ENCODE results near the gene CDC42EP4. TPM values are rescaled to one million over a fixed set of nuclear protein-coding genes. Genes with fewer than 3 reads are reported as not detected.

The CDC42EP4 gene
- total RNA-seq, 5 donors from 2014 or later (not counting 1 experiment from before 2014, with no cell fraction given), result 1.1 to 3.7 (median 1.3) TPM

GRCh38 chr17:73288534-73289302, 23.1 kb downstream of the CDC42EP4 start:
- H3K4me3 Mint-ChIP-seq, result no peak overlapping the region
- no peaks in the 10 kb centered on the region for H3K36me3 ChIP-seq (ENCODE audit: control insufficient read depth in 2 of 2, extremely low read depth in 1 of 2, insufficient read depth in 1 of 2, low read length in 1 of 2)
- DNase-seq (no peak), ATAC-seq (replicated peaks in 1 of 4) (no peak)
- peaks cover 0 to 17% of the 10 kb centered on the region in 2 experiments for H3K27me3 ChIP-seq (replicated peaks in 1 of 2; ENCODE audit: control insufficient read depth in 2 of 2, extremely low read depth in 1 of 2, insufficient read depth in 2 of 2, low read length in 1 of 2)
- no peaks in the 10 kb centered on the region for H3K36me3 Mint-ChIP-seq
- no peak overlapping the region for H3K27ac Mint-ChIP-seq
- no peaks in the 10 kb centered on the region for H3K9me3 ChIP-seq
- ChIA-PET POLR2A (no interaction called here), CTCF (no interaction called here)
- no peak overlapping the region for H3K27ac ChIP-seq (ENCODE audit: low read length)
- peaks cover 0 to 11% of the 10 kb centered on the region in 2 experiments for H3K4me1 ChIP-seq (ENCODE audit: control insufficient read depth in 1 of 2, extremely low read depth in 1 of 2, insufficient read depth in 2 of 2, low read length in 2 of 2)
- WGBS (ENCODE audit: insufficient coverage), result 81% methylated on average over 14 of the region's 19 CpGs
- H3K27me3 Mint-ChIP-seq, result peaks cover 0 to 17% of the 10 kb centered on the region in 2 donors
- peaks cover 13 to 19% (median 15%) of the 10 kb centered on the region in 3 donors for H3K4me1 Mint-ChIP-seq
- no peaks in the 10 kb centered on the region for H3K9me3 Mint-ChIP-seq
- no peak overlapping the region for H3K4me3 ChIP-seq (ENCODE audit: control insufficient read depth in 1 of 2, extremely low read depth in 1 of 2, low read length in 1 of 2)

GRCh38 chr17:73286863-73287296, 24.9 kb downstream of the CDC42EP4 start:
- ChIA-PET POLR2A (no interaction called here), CTCF (no interaction called here)
- Histone ChIP-seq H3K27ac (ENCODE audit: low read length) (no peak overlapping the region), H3K36me3 (ENCODE audit: control insufficient read depth in 2 of 2, extremely low read depth in 1 of 2, insufficient read depth in 1 of 2, low read length in 1 of 2) (no peaks in the 10 kb centered on the region), H3K9me3 (no peaks in the 10 kb centered on the region), H3K27me3 (replicated peaks in 1 of 2; ENCODE audit: control insufficient read depth in 2 of 2, extremely low read depth in 1 of 2, insufficient read depth in 2 of 2, low read length in 1 of 2) (peaks cover 0 to 22% of the 10 kb centered on the region in 2 experiments), H3K4me1 (ENCODE audit: control insufficient read depth in 1 of 2, extremely low read depth in 1 of 2, insufficient read depth in 2 of 2, low read length in 2 of 2) (peaks cover 0 to 11% of the 10 kb centered on the region in 2 experiments), H3K4me3 (ENCODE audit: control insufficient read depth in 1 of 2, extremely low read depth in 1 of 2, low read length in 1 of 2) (no peak overlapping the region)
- Mint-ChIP-seq H3K4me1 (peaks cover 13 to 19% (median 15%) of the 10 kb centered on the region in 3 donors), H3K36me3 (no peaks in the 10 kb centered on the region), H3K4me3 (no peak overlapping the region), H3K9me3 (no peaks in the 10 kb centered on the region), H3K27me3 (peaks cover 0 to 17% of the 10 kb centered on the region in 2 donors), H3K27ac (no peak overlapping the region)
- DNase-seq (no peak), ATAC-seq (replicated peaks in 1 of 4) (no peak)
- 70% methylated on average over 5 of the region's 8 CpGs for WGBS (ENCODE audit: insufficient coverage)

- ChIA-PET CTCF (no interaction called here), POLR2A (no interaction called here)
- H3K9me3 ChIP-seq, result no peaks in the 10 kb centered on the region
- H3K4me3 Mint-ChIP-seq, result no peak overlapping the region
- no peaks in the 10 kb centered on the region for H3K36me3 Mint-ChIP-seq
- H3K4me1 ChIP-seq (ENCODE audit: control insufficient read depth in 1 of 2, extremely low read depth in 1 of 2, insufficient read depth in 2 of 2, low read length in 2 of 2), result peaks cover 0 to 8% of the 10 kb centered on the region in 2 experiments
- no peaks in the 10 kb centered on the region for H3K36me3 ChIP-seq (ENCODE audit: control insufficient read depth in 2 of 2, extremely low read depth in 1 of 2, insufficient read depth in 1 of 2, low read length in 1 of 2)
- H3K4me3 ChIP-seq (ENCODE audit: control insufficient read depth in 1 of 2, extremely low read depth in 1 of 2, low read length in 1 of 2), result no peak overlapping the region
- ATAC-seq (replicated peaks in 1 of 4) (no peak), DNase-seq (no peak)
- no peak overlapping the region for H3K27ac ChIP-seq (ENCODE audit: low read length)
- no peak overlapping the region for H3K27ac Mint-ChIP-seq
- peaks cover 0 to 17% of the 10 kb centered on the region in 2 donors for H3K27me3 Mint-ChIP-seq
- H3K27me3 ChIP-seq (replicated peaks in 1 of 2; ENCODE audit: control insufficient read depth in 2 of 2, extremely low read depth in 1 of 2, insufficient read depth in 2 of 2, low read length in 1 of 2), result peaks cover 0 to 24% of the 10 kb centered on the region in 2 experiments
- H3K4me1 Mint-ChIP-seq, result peaks cover 11 to 17% (median 13%) of the 10 kb centered on the region in 3 donors
- WGBS (ENCODE audit: insufficient coverage), result 91% methylated on average over 48 of the region's 52 CpGs
- H3K9me3 Mint-ChIP-seq, result no peaks in the 10 kb centered on the region
Measured at GRCh38 chr17:73285916-73286862, 25.6 kb downstream of the CDC42EP4 start.

DNA sequence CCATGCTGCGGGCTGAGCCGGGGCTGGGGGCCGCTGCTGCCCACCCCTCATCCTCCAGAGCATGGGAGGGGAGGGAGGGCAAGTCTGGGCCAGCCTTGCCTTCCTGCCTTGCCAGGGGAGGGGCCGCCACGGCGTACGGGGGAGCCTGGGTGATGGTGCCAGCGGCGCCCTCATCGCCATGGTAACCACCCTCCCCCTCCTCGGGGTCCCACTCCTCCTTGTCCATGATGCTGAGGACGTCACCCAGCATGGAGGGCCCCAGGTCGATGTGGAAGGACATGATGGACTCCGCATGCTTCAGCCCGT, 26.2 kb downstream of the CDC42EP4 start:
- H3K27me3 ChIP-seq (replicated peaks in 1 of 2; ENCODE audit: control insufficient read depth in 2 of 2, extremely low read depth in 1 of 2, insufficient read depth in 2 of 2, low read length in 1 of 2), result peaks cover 0 to 18% of the 10 kb centered on the region in 2 experiments
- peaks cover 0 to 2% of the 10 kb centered on the region in 2 experiments for H3K4me1 ChIP-seq (ENCODE audit: control insufficient read depth in 1 of 2, extremely low read depth in 1 of 2, insufficient read depth in 2 of 2, low read length in 2 of 2)
- no peaks in the 10 kb centered on the region for H3K36me3 ChIP-seq (ENCODE audit: control insufficient read depth in 2 of 2, extremely low read depth in 1 of 2, insufficient read depth in 1 of 2, low read length in 1 of 2)
- ChIA-PET POLR2A (no interaction called here), CTCF (no interaction called here)
- no peak overlapping the region for H3K27ac ChIP-seq (ENCODE audit: low read length)
- no peak overlapping the region for H3K4me3 Mint-ChIP-seq
- 87% methylated on average over 15 of the region's 15 CpGs for WGBS (ENCODE audit: insufficient coverage)
- ATAC-seq (replicated peaks in 1 of 4), result no peak
- no peaks in the 10 kb centered on the region for H3K9me3 Mint-ChIP-seq
- H3K36me3 Mint-ChIP-seq, result no peaks in the 10 kb centered on the region
- H3K27me3 Mint-ChIP-seq, result peaks cover 0 to 17% of the 10 kb centered on the region in 2 donors
- no peaks in the 10 kb centered on the region for H3K9me3 ChIP-seq
- H3K27ac Mint-ChIP-seq, result no peak overlapping the region
- peaks cover 4 to 10% (median 6%) of the 10 kb centered on the region in 3 donors for H3K4me1 Mint-ChIP-seq
- no peak overlapping the region for H3K4me3 ChIP-seq (ENCODE audit: control insufficient read depth in 1 of 2, extremely low read depth in 1 of 2, low read length in 1 of 2)
- no peak for DNase-seq

DNA sequence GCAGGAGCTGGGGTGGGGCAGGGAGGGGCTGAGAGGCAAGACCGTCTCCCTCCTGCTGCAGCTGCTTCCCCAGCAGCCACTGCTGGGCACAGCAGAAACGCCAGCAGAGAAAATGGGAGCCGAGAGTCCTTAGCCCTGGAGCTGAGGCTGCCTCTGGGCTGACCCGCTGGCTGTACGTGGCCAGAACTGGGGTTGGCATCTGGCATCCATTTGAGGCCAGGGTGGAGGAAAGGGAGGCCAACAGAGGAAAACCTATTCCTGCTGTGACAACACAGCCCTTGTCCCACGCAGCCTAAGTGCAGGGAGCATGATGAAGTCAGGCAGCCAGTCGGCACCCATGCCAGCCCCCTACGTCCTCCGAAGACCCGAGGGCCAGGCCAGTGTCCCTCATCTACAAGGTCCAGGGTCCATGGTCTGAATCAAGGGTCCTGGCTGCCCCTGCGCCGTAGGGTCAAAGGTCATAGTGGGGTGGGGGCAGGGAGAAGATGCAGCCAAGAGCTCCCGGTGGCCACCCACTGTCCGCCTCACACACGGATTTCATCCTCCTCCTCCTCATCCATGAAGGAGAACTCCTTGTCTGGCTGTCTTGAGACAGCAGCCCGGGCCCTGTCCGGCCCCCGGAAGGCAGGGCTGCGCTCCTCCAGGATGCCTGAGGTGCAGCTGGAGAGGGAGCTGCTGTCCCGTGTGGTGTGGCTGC, 26.7 kb downstream of the CDC42EP4 start:
- Mint-ChIP-seq H3K9me3 (no peaks in the 10 kb centered on the region), H3K4me3 (no peak overlapping the region), H3K27ac (no peak overlapping the region), H3K27me3 (peaks cover 0 to 13% of the 10 kb centered on the region in 2 donors), H3K4me1 (peaks cover 0 to 6% (median 2%) of the 10 kb centered on the region in 3 donors), H3K36me3 (no peaks in the 10 kb centered on the region)
- Histone ChIP-seq H3K9me3 (no peaks in the 10 kb centered on the region), H3K4me3 (ENCODE audit: control insufficient read depth in 1 of 2, extremely low read depth in 1 of 2, low read length in 1 of 2) (no peak overlapping the region), H3K4me1 (ENCODE audit: control insufficient read depth in 1 of 2, extremely low read depth in 1 of 2, insufficient read depth in 2 of 2, low read length in 2 of 2) (no peaks in the 10 kb centered on the region), H3K36me3 (ENCODE audit: control insufficient read depth in 2 of 2, extremely low read depth in 1 of 2, insufficient read depth in 1 of 2, low read length in 1 of 2) (no peaks in the 10 kb centered on the region), H3K27ac (ENCODE audit: low read length) (no peak overlapping the region), H3K27me3 (replicated peaks in 1 of 2; ENCODE audit: control insufficient read depth in 2 of 2, extremely low read depth in 1 of 2, insufficient read depth in 2 of 2, low read length in 1 of 2) (peaks cover 0 to 15% of the 10 kb centered on the region in 2 experiments)
- DNase-seq (no peak), ATAC-seq (replicated peaks in 1 of 4) (no peak)
- ChIA-PET CTCF (no interaction called here), POLR2A (no interaction called here)
- 91% methylated on average over 14 of the region's 20 CpGs for WGBS (ENCODE audit: insufficient coverage)

DNA sequence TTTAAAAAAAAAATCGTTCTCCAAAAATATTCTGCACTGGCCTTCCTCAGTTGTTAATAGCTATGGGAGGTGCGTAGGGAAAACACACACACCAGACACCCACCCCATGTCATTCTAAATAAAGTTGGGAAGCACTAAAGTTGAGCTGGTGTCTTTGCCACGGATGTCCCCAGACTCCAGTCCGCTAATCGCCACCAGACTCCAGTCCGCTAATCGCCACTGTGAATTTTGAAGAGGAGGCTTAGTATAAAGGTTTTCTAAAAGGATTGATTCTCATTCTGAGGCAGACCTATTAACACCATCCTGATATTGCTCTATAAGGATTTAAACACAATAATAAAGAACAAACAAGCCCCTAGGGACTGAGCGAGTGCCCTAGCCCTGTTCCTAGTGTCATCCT, 27.4 kb downstream of the CDC42EP4 start:
- H3K27me3 Mint-ChIP-seq, result peaks cover 0 to 9% of the 10 kb centered on the region in 2 donors
- H3K4me1 Mint-ChIP-seq, result peaks cover 0 to under 1% (median 0%) of the 10 kb centered on the region in 3 donors
- H3K4me3 Mint-ChIP-seq, result no peak overlapping the region
- H3K4me3 ChIP-seq (ENCODE audit: control insufficient read depth in 1 of 2, extremely low read depth in 1 of 2, low read length in 1 of 2), result no peak overlapping the region
- ATAC-seq (replicated peaks in 1 of 4), result no peak
- H3K27ac Mint-ChIP-seq, result no peak overlapping the region
- POLR2A ChIA-PET, result no interaction called here
- H3K9me3 Mint-ChIP-seq, result no peaks in the 10 kb centered on the region
- H3K27ac ChIP-seq (ENCODE audit: low read length), result no peak overlapping the region
- peaks cover 0 to 13% of the 10 kb centered on the region in 2 experiments for H3K27me3 ChIP-seq (replicated peaks in 1 of 2; ENCODE audit: control insufficient read depth in 2 of 2, extremely low read depth in 1 of 2, insufficient read depth in 2 of 2, low read length in 1 of 2)
- 80% methylated on average over 1 of the region's 8 CpGs for WGBS (ENCODE audit: insufficient coverage)
- CTCF ChIA-PET, result no interaction called here
- H3K36me3 ChIP-seq (ENCODE audit: control insufficient read depth in 2 of 2, extremely low read depth in 1 of 2, insufficient read depth in 1 of 2, low read length in 1 of 2), result no peaks in the 10 kb centered on the region
- no peaks in the 10 kb centered on the region for H3K4me1 ChIP-seq (ENCODE audit: control insufficient read depth in 1 of 2, extremely low read depth in 1 of 2, insufficient read depth in 2 of 2, low read length in 2 of 2)
- no peaks in the 10 kb centered on the region for H3K36me3 Mint-ChIP-seq
- DNase-seq, result no peak
- H3K9me3 ChIP-seq, result no peaks in the 10 kb centered on the region
